H1 (cell line): ENCODE results near the gene SIAH3. TPM values are rescaled to one million over a fixed set of nuclear protein-coding genes. Genes with fewer than 3 reads are reported as not detected.

Experiments
- CTCF ChIA-PET: fragments of 300-600 bp; sonication (Branson Sonifier 250); formaldehyde crosslinking; loops from one replicate; lab custom pipeline; 2021; ENCODE audit not compliant: partially characterized antibody; lab: Charles Lee
- POLR2A ChIA-PET: fragments of 300-600 bp; sonication (Branson Sonifier 250); formaldehyde crosslinking; loops from one replicate; lab custom pipeline; 2021; ENCODE audit warnings: inconsistent platforms; ENCODE audit not compliant: partially characterized antibody; lab: Charles Lee
- DNase-seq, 2 experiments: peaks; one replicate each; pipeline versions ENCODE4 v3.0.0 to v3.0.0-alpha.2; 2010 to 2022; ENCODE audit warnings: low spot score in 2 of 2, low read depth in 1 of 2, mixed read lengths in 1 of 2
- FAIRE-seq: peaks from 2 replicates; lab custom pipeline; 2011; peaks lifted over from hg19 to GRCh38; lab: Jason Lieb, UNC
- H2AFZ ChIP-seq: 2 replicates; pipeline ENCODE4 v1.8.1; 2012; ENCODE audit warnings: low read length, inconsistent platforms
- H2AK5ac ChIP-seq: 2 replicates; pipeline ENCODE4 v1.6.1; 2013; ENCODE audit warnings: low read depth, low read length
- H2BK120ac ChIP-seq: replicated peaks from 2 replicates; pipeline ENCODE3; 2013; ENCODE audit warnings: low read depth, low read length, inconsistent platforms
- H2BK12ac ChIP-seq: 2 replicates; pipeline ENCODE4 v1.6.1; 2013; ENCODE audit warnings: low read depth, low read length
- H2BK15ac ChIP-seq: 2 replicates; pipeline ENCODE4 v1.6.1; 2013; ENCODE audit warnings: low read length
- H2BK20ac ChIP-seq: 2 replicates; pipeline ENCODE4 v1.6.1; 2013; ENCODE audit warnings: low read length
- H2BK5ac ChIP-seq: 2 replicates; pipeline ENCODE4 v1.6.1; 2013; ENCODE audit warnings: low read depth, low read length
- H3K14ac ChIP-seq: 2 replicates; pipeline ENCODE4 v1.6.1; 2013; ENCODE audit warnings: inconsistent platforms; ENCODE audit not compliant: insufficient read length
- H3K18ac ChIP-seq: 2 replicates; pipeline ENCODE4 v1.6.1; 2013; ENCODE audit warnings: low read length; ENCODE audit errors: extremely low read depth
- H3K23ac ChIP-seq: 2 replicates; pipeline ENCODE4 v1.6.1; 2013; ENCODE audit warnings: inconsistent platforms; ENCODE audit not compliant: insufficient read length
- H3K23me2 ChIP-seq: 2 replicates; pipeline ENCODE4 v1.6.1; 2013; ENCODE audit warnings: low read depth, low read length
- H3K27ac ChIP-seq: 2 replicates; pipeline ENCODE4 v1.6.1; 2011; ENCODE audit warnings: low read depth, low read length, inconsistent platforms
- H3K27me3 ChIP-seq, 4 experiments: replicated peaks in 1 of 4; 1 replicate in 1 of 4; 2 replicates in 3 of 4; pipeline versions ENCODE4 v1.6.1 to v1.8.1; 2011 to 2013; ENCODE audit warnings: low read length in 3 of 4, mild to moderate bottlenecking in 3 of 4, inconsistent platforms in 2 of 4, mixed read lengths in 2 of 4, moderate library complexity in 1 of 4; ENCODE audit not compliant: control insufficient read depth in 3 of 4, insufficient read depth in 3 of 4; ENCODE audit errors: extremely low read depth in 1 of 4
- H3K36me3 ChIP-seq, 4 experiments: 2 replicates each; pipeline versions ENCODE4 v1.6.1 to v1.8.1; 2011 to 2013; ENCODE audit warnings: mild to moderate bottlenecking in 4 of 4, low read length in 3 of 4, moderate library complexity in 2 of 4, control low read depth in 1 of 4, inconsistent platforms in 1 of 4; ENCODE audit not compliant: insufficient read depth in 4 of 4, control insufficient read depth in 2 of 4
- H3K4ac ChIP-seq: replicated peaks from 2 replicates; pipeline ENCODE3; 2013; ENCODE audit warnings: low read length, low read depth, mixed read lengths, inconsistent platforms; ENCODE audit not compliant: insufficient read length
- H3K4me1 ChIP-seq, 4 experiments: replicated peaks in 1 of 4; 1 replicate in 1 of 4; 2 replicates in 3 of 4; pipeline versions ENCODE4 v1.6.1 to v1.8.1; 2011 to 2013; ENCODE audit warnings: low read length in 3 of 4, inconsistent platforms in 2 of 4, mixed read lengths in 1 of 4; ENCODE audit not compliant: insufficient read depth in 4 of 4, control insufficient read depth in 3 of 4
- H3K4me2 ChIP-seq, 2 experiments: 2 replicates each; pipeline versions ENCODE4 v1.6.1 to v1.8.1; 2011 to 2013; ENCODE audit warnings: low read depth in 2 of 2, low read length in 2 of 2, control low read depth in 1 of 2, inconsistent platforms in 1 of 2, mild to moderate bottlenecking in 1 of 2; ENCODE audit not compliant: insufficient read depth in 1 of 2
- H3K4me3 ChIP-seq, 4 experiments: fragments of 200-600, 300-600 bp in 1 of 4; sonication (generic), shearing (Covaris generic), sonication (Bioruptor Twin) in 1 of 4; 2 replicates each; pipeline versions ENCODE4 v1.5.1 to v1.8.1; 2011 to 2016; ENCODE audit warnings: low read length in 4 of 4, low read depth in 3 of 4, control low read depth in 2 of 4, inconsistent platforms in 2 of 4, mild to moderate bottlenecking in 2 of 4, mixed read lengths in 1 of 4, moderate library complexity in 1 of 4; ENCODE audit not compliant: insufficient read depth in 2 of 4; ENCODE audit errors: extremely low read depth in 1 of 4
- H3K56ac ChIP-seq: replicated peaks from 2 replicates; pipeline ENCODE3; 2013; ENCODE audit warnings: low read depth, mild to moderate bottlenecking, mixed read lengths, low read length, inconsistent platforms; ENCODE audit not compliant: insufficient read length
- H3K79me1 ChIP-seq: 2 replicates; pipeline ENCODE4 v1.6.1; 2013; ENCODE audit warnings: low read depth, low read length, control low read depth
- H3K79me2 ChIP-seq, 2 experiments: 2 replicates each; pipeline versions ENCODE4 v1.6.1 to v1.8.1; 2012 to 2013; ENCODE audit warnings: low read length in 2 of 2, mild to moderate bottlenecking in 2 of 2, inconsistent platforms in 1 of 2; ENCODE audit not compliant: insufficient read depth in 2 of 2, control insufficient read depth in 1 of 2
- H3K9ac ChIP-seq, 4 experiments: replicated peaks in 1 of 4; 1 replicate in 1 of 4; 2 replicates in 3 of 4; pipeline versions ENCODE4 v1.6.1 to v1.8.1; 2011 to 2013; ENCODE audit warnings: low read depth in 3 of 4, low read length in 3 of 4, control low read depth in 2 of 4, mild to moderate bottlenecking in 2 of 4, moderate library complexity in 2 of 4, inconsistent platforms in 1 of 4; ENCODE audit errors: extremely low read depth in 1 of 4
- H3K9me3 ChIP-seq, 2 experiments: 2 replicates each; pipeline versions ENCODE4 v1.6.1 to v1.8.1; 2012 to 2013; ENCODE audit warnings: mild to moderate bottlenecking in 2 of 2, moderate library complexity in 2 of 2, control low read depth in 1 of 2, inconsistent platforms in 1 of 2, low read depth in 1 of 2, low read length in 1 of 2, mixed read lengths in 1 of 2; ENCODE audit not compliant: insufficient read depth in 2 of 2
- H4K20me1 ChIP-seq, 2 experiments: replicated peaks in 1 of 2; 2 replicates each; pipeline versions ENCODE3 to v1.8.1; 2011 to 2013; ENCODE audit warnings: inconsistent platforms in 2 of 2, low read length in 2 of 2, mild to moderate bottlenecking in 1 of 2; ENCODE audit not compliant: insufficient read depth in 2 of 2, control insufficient read depth in 1 of 2
- H4K5ac ChIP-seq: 2 replicates; pipeline ENCODE4 v1.6.1; 2013; ENCODE audit warnings: low read length, low read depth, mixed read lengths, inconsistent platforms; ENCODE audit not compliant: insufficient read length
- H4K8ac ChIP-seq: 2 replicates; pipeline ENCODE4 v1.8.0; 2013; ENCODE audit warnings: mild to moderate bottlenecking, moderate library complexity, low read length, inconsistent platforms; ENCODE audit not compliant: insufficient read depth; ENCODE audit errors: extremely low read depth
- H4K91ac ChIP-seq: replicated peaks from 2 replicates; pipeline ENCODE3; 2013; ENCODE audit warnings: low read length, mixed read lengths, inconsistent platforms; ENCODE audit not compliant: insufficient read length
- CBX5 ChIP-seq: fragments of 300-800, 300-1000 bp; sonication (generic); IDR thresholded peaks from 2 replicates; pipeline ENCODE4 v1.7.1; 2016; ENCODE audit warnings: antibody characterized with exemption, low read length, low read depth
- CHD1 ChIP-seq: IDR thresholded peaks from 2 replicates; pipeline ENCODE4 v1.6.1; 2012; ENCODE audit warnings: low read depth, low read length, improper control_type of control experiment
- CTBP2 ChIP-seq: IDR thresholded peaks from 2 replicates; pipeline ENCODE4 v1.7.0; 2011; ENCODE audit warnings: borderline replicate concordance, mild to moderate bottlenecking, moderate library complexity, mixed read lengths, low read length; ENCODE audit not compliant: insufficient read depth, insufficient read length
- EGR1 ChIP-seq: IDR thresholded peaks from 2 replicates; pipeline ENCODE4 v1.6.1; 2011; ENCODE audit warnings: low read depth, low read length, borderline replicate concordance
- EZH2 ChIP-seq: fragments of 200-600 bp; sonication (generic); IDR thresholded peaks from 2 replicates; pipeline ENCODE4 v1.7.1; 2012; ENCODE audit warnings: low read depth, mild to moderate bottlenecking, moderate library complexity, low read length, inconsistent platforms; ENCODE audit not compliant: severe bottlenecking
- HDAC2 ChIP-seq, 2 experiments: fragments of 300-600 bp in 1 of 2; sonication (generic) in 1 of 2; IDR thresholded peaks; 2 replicates each; pipeline ENCODE4 v1.6.1; 2011 to 2012; ENCODE audit warnings: low read depth in 2 of 2, low read length in 2 of 2, mild to moderate bottlenecking in 2 of 2, moderate library complexity in 2 of 2, borderline replicate concordance in 1 of 2, inconsistent platforms in 1 of 2
- MAX ChIP-seq: IDR thresholded peaks from 2 replicates; pipeline ENCODE4 v1.6.1; 2012; ENCODE audit warnings: inconsistent platforms
- NANOG ChIP-seq: IDR thresholded peaks from 2 replicates; pipeline ENCODE4 v1.6.1; 2011; ENCODE audit warnings: low read length, low read depth, mild to moderate bottlenecking, inconsistent platforms; ENCODE audit not compliant: insufficient read depth, poor library complexity, severe bottlenecking
- PHF8 ChIP-seq: fragments of 200-600 bp; sonication (generic); conservative IDR thresholded peaks from 2 replicates; pipeline ENCODE4 v1.7.1; 2012; ENCODE audit warnings: low read depth, mild to moderate bottlenecking, inconsistent platforms, low read length, moderate library complexity
- RAD21 ChIP-seq, 2 experiments: IDR thresholded peaks in 1 of 2; conservative IDR thresholded peaks in 1 of 2; 2 replicates each; pipeline ENCODE4 v1.6.1; 2011; ENCODE audit warnings: low read depth in 2 of 2, low read length in 2 of 2, improper control_type of control experiment in 1 of 2, inconsistent platforms in 1 of 2, mild to moderate bottlenecking in 1 of 2, moderate library complexity in 1 of 2
- SIRT6 ChIP-seq: IDR thresholded peaks from one replicate; pipeline ENCODE4 v1.7.1; 2012; ENCODE audit warnings: low read length, inconsistent platforms
- TAF1 ChIP-seq: IDR thresholded peaks from 2 replicates; pipeline ENCODE4 v1.6.1; 2011; ENCODE audit warnings: mild to moderate bottlenecking, low read depth, low read length
- TCF12 ChIP-seq: IDR thresholded peaks from 2 replicates; pipeline ENCODE4 v1.6.1; 2011; ENCODE audit warnings: low read depth, mild to moderate bottlenecking, low read length
- TEAD4 ChIP-seq: IDR thresholded peaks from 2 replicates; pipeline ENCODE4 v1.6.1; 2012; ENCODE audit warnings: low read depth, low read length, inconsistent platforms, mixed read lengths
- WGBS, 2 experiments: shearing (Covaris generic) in 1 of 2; methylation state at CpG; one replicate each; pipeline versions ENCODE4 v1.1.6 to v1.1.7; 2013 to 2015; ENCODE audit warnings: low lambda C conversion rate in 2 of 2, mixed read lengths in 2 of 2, inconsistent platforms in 1 of 2, low coverage in 1 of 2, missing lambda C conversion rate in 1 of 2; ENCODE audit not compliant: insufficient replicate concordance in 2 of 2, insufficient coverage in 1 of 2, insufficient read length in 1 of 2; ENCODE audit errors: extremely low coverage in 1 of 2, missing lambda C conversion rate in 1 of 2; 5-methylcytosine and 5-hydroxymethylcytosine counted together
- polyA plus RNA-seq, 7 experiments: library from polyadenylated mRNA; depleted of rRNA in 3 of 7; stranded (reverse) in 5 of 7; unstranded in 2 of 7; fragments of >200 nt in 5 of 7; fragments of 200-250 nt in 2 of 7; gene quantifications; 1 replicate in 5 of 7; 2 replicates in 1 of 7; 4 replicates in 1 of 7; pipeline versions ENCODE4 v1.2.1 to v1.2.3, GENCODE V29; 2011 to 2013; ENCODE audit warnings: missing spikeins in 2 of 7, mixed read lengths in 2 of 7
- total RNA-seq: library from RNA; stranded (reverse); fragmentation: NEBNext Ultra II Directional; extraction: Animal tissue kit (Norgen Biotek cat#: 25700); gene quantifications from 2 replicates; pipeline ENCODE4 v1.2.1, GENCODE V29; 2021

SIAH3 gene
- total and polyA plus RNA-seq, 2 of the 8 experiments (the other 6 are each of a cell fraction or from before 2014, with no cell fraction given) = 0.15 to 0.17 TPM

GRCh38 chr13:45787346-45787745 lies 64.2 kb downstream of the SIAH3 start:
- no peak overlapping the region for H3K4ac ChIP-seq
- no peaks in the 10 kb centered on the region for H3K23me2 ChIP-seq
- H3K4me1 ChIP-seq = peaks cover 0 to 5% (median 0%) of the 10 kb centered on the region in 4 experiments; a peak in 1 of 7 replicates
- no peak overlapping the region for H4K5ac ChIP-seq
- no peak overlapping the region for H4K8ac ChIP-seq
- peaks cover 0 to 1% of the 10 kb centered on the region in 2 experiments for H4K20me1 ChIP-seq
- 0 out of 2 replicates have a peak overlapping the region, but pooled peaks have one; percentile 7 for H2BK12ac ChIP-seq
- no peak overlapping the region for H3K9ac ChIP-seq
- H3K4me3 ChIP-seq = no peak overlapping the region
- no peak overlapping the region for H2AFZ ChIP-seq
- H3K79me2 ChIP-seq = no peaks in the 10 kb centered on the region
- no peak overlapping the region for H3K4me2 ChIP-seq
- H2BK20ac ChIP-seq = no peak overlapping the region
- ChIA-PET CTCF (interaction anchor here (0.9 kb wide), 1 partner anchor 101 kb away, joined by 3 read pairs; no protein-coding TSS in a partner anchor), POLR2A (no interaction called here)
- H3K27ac ChIP-seq = no peak overlapping the region
- no peak overlapping the region for H3K18ac ChIP-seq
- no peak overlapping the region for H4K91ac ChIP-seq
- WGBS, 2 experiments = 97% methylated on average over 2 of the region's 2 CpGs; no CpG with 5 or more reads in 1 of the 2 experiments
- no peak overlapping the region for H2BK120ac ChIP-seq
- DNase-seq = no peak
- H3K23ac ChIP-seq = no peak overlapping the region
- no peak overlapping the region for H3K56ac ChIP-seq
- H3K14ac ChIP-seq = no peak overlapping the region
- no peak overlapping the region for H2BK15ac ChIP-seq
- no peak overlapping the region for H2BK5ac ChIP-seq
- no peaks in the 10 kb centered on the region for H3K27me3 ChIP-seq
- H3K79me1 ChIP-seq = no peaks in the 10 kb centered on the region
- FAIRE-seq = no peak
- H3K36me3 ChIP-seq = no peaks in the 10 kb centered on the region
- no peak overlapping the region for H2AK5ac ChIP-seq
- no peaks in the 10 kb centered on the region for H3K9me3 ChIP-seq
- no peak for TF ChIP-seq MAX
- TF ChIP-seq TEAD4 = no peak
- no peak for TF ChIP-seq CTBP2
- TF ChIP-seq SIRT6 = no peak
- no peak for TF ChIP-seq EZH2
- TF ChIP-seq HDAC2 (IDR thresholded peaks at IDR 0.05; ENCODE audit: borderline replicate concordance in 1 of 2, low read depth in 2 of 2, low read length in 2 of 2) = no peak
- no peak for TF ChIP-seq RAD21 (IDR thresholded peaks at IDR 0.05 in 1 of 2, conservative IDR thresholded peaks at IDR 0.05 in 1 of 2; ENCODE audit: low read depth in 2 of 2, low read length in 2 of 2)
- TF ChIP-seq CHD1 = no peak
- no peak for TF ChIP-seq CBX5
- no peak for TF ChIP-seq TCF12
- TF ChIP-seq EGR1 = no peak
- TF ChIP-seq NANOG = no peak
- TF ChIP-seq PHF8 = no peak
- no peak for TF ChIP-seq TAF1
